ENCODE data around the gene RTTN. TPM values are rescaled to one million over a fixed set of nuclear protein-coding genes. Genes with fewer than 3 reads are reported as not detected.

The RTTN gene
- total RNA-seq, 2 donors from 2014 or later, result 27.6 to 31.4 TPM

GRCh38 chr18:70229639-70230038 is 24.2 kb upstream of the RTTN start:
- H3K27me3 Mint-ChIP-seq (ENCODE audit: low read depth), result peaks cover 22% of the 10 kb centered on the region
- H3K4me1 Mint-ChIP-seq (ENCODE audit: low read depth), result no peaks in the 10 kb centered on the region
- DNase-seq, result no peak
- no peak overlapping the region for H3K4me3 Mint-ChIP-seq
- peaks cover 5 to 6% of the 10 kb centered on the region in 2 donors for H3K36me3 Mint-ChIP-seq (ENCODE audit: insufficient read depth in 2 of 2)
- no peak overlapping the region for H3K27ac Mint-ChIP-seq
- no peak for ATAC-seq (replicated peaks in 1 of 2)
- H3K9me3 Mint-ChIP-seq, result peaks cover 4 to 6% of the 10 kb centered on the region in 2 donors

GRCh38 chr18:70228536-70228935 is 23.0 kb upstream of the RTTN start:
- Mint-ChIP-seq H3K27me3 (ENCODE audit: low read depth) (peaks cover 33% of the 10 kb centered on the region), H3K36me3 (ENCODE audit: insufficient read depth in 2 of 2) (peaks cover 5 to 6% of the 10 kb centered on the region in 2 donors), H3K9me3 (peaks cover 4 to 6% of the 10 kb centered on the region in 2 donors), H3K27ac (no peak overlapping the region), H3K4me1 (ENCODE audit: low read depth) (no peaks in the 10 kb centered on the region), H3K4me3 (no peak overlapping the region)
- ATAC-seq (replicated peaks in 1 of 2), result no peak
- no peak for DNase-seq

- DNase-seq (no peak), ATAC-seq (replicated peaks in 1 of 2) (no peak)
- peaks cover 4 to 6% of the 10 kb centered on the region in 2 donors for H3K9me3 Mint-ChIP-seq
- H3K27ac Mint-ChIP-seq, result no peak overlapping the region
- H3K4me1 Mint-ChIP-seq (ENCODE audit: low read depth), result no peaks in the 10 kb centered on the region
- H3K4me3 Mint-ChIP-seq, result no peak overlapping the region
- peaks cover 35% of the 10 kb centered on the region for H3K27me3 Mint-ChIP-seq (ENCODE audit: low read depth)
- peaks cover 5 to 6% of the 10 kb centered on the region in 2 donors for H3K36me3 Mint-ChIP-seq (ENCODE audit: insufficient read depth in 2 of 2)
Measured at GRCh38 chr18:70227438-70227837, 22.0 kb upstream of the RTTN start.

- Mint-ChIP-seq H3K4me1 (ENCODE audit: low read depth) (no peaks in the 10 kb centered on the region), H3K9me3 (no peaks in the 10 kb centered on the region), H3K36me3 (ENCODE audit: insufficient read depth in 2 of 2) (no peaks in the 10 kb centered on the region), H3K27ac (no peak overlapping the region), H3K27me3 (ENCODE audit: low read depth) (peaks cover 61% of the 10 kb centered on the region), H3K4me3 (no peak overlapping the region)
- DNase-seq (no peak), ATAC-seq (replicated peaks in 1 of 2) (no peak)
Measured at GRCh38 chr18:70221915-70222278, 16.4 kb upstream of the RTTN start.

GRCh38 chr18:70221156-70221914 is 15.8 kb upstream of the RTTN start:
- Mint-ChIP-seq H3K4me3 (no peak overlapping the region), H3K27ac (no peak overlapping the region), H3K4me1 (ENCODE audit: low read depth) (no peaks in the 10 kb centered on the region), H3K27me3 (ENCODE audit: low read depth) (peaks cover 64% of the 10 kb centered on the region), H3K36me3 (ENCODE audit: insufficient read depth in 2 of 2) (no peaks in the 10 kb centered on the region), H3K9me3 (no peaks in the 10 kb centered on the region)
- no peak for DNase-seq
- no peak for ATAC-seq (replicated peaks in 1 of 2)

- no peak for DNase-seq
- no peak overlapping the region for H3K27ac Mint-ChIP-seq
- peaks cover 64% of the 10 kb centered on the region for H3K27me3 Mint-ChIP-seq (ENCODE audit: low read depth)
- H3K4me1 Mint-ChIP-seq (ENCODE audit: low read depth), result no peaks in the 10 kb centered on the region
- no peaks in the 10 kb centered on the region for H3K36me3 Mint-ChIP-seq (ENCODE audit: insufficient read depth in 2 of 2)
- H3K9me3 Mint-ChIP-seq, result no peaks in the 10 kb centered on the region
- H3K4me3 Mint-ChIP-seq, result no peak overlapping the region
- ATAC-seq (replicated peaks in 1 of 2), result no peak
Measured at GRCh38 chr18:70220628-70221027, 15.1 kb upstream of the RTTN start.

- Mint-ChIP-seq H3K27ac (no peak overlapping the region), H3K36me3 (ENCODE audit: insufficient read depth in 2 of 2) (no peaks in the 10 kb centered on the region), H3K9me3 (no peaks in the 10 kb centered on the region), H3K4me1 (ENCODE audit: low read depth) (no peaks in the 10 kb centered on the region), H3K27me3 (ENCODE audit: low read depth) (peaks cover 64% of the 10 kb centered on the region), H3K4me3 (no peak overlapping the region)
- ATAC-seq (replicated peaks in 1 of 2), result no peak
- DNase-seq, result no peak
Measured at GRCh38 chr18:70219688-70220087, 14.2 kb upstream of the RTTN start.

GRCh38 chr18:70216788-70217187 is 11.3 kb upstream of the RTTN start:
- no peaks in the 10 kb centered on the region for H3K4me1 Mint-ChIP-seq (ENCODE audit: low read depth)
- no peaks in the 10 kb centered on the region for H3K9me3 Mint-ChIP-seq
- DNase-seq (no peak), ATAC-seq (replicated peaks in 1 of 2) (no peak)
- H3K36me3 Mint-ChIP-seq (ENCODE audit: insufficient read depth in 2 of 2), result no peaks in the 10 kb centered on the region
- no peak overlapping the region for H3K4me3 Mint-ChIP-seq
- no peak overlapping the region for H3K27ac Mint-ChIP-seq
- H3K27me3 Mint-ChIP-seq (ENCODE audit: low read depth), result peaks cover 53% of the 10 kb centered on the region

GRCh38 chr18:70207181-70207580 is 1.7 kb upstream of the RTTN start:
- Mint-ChIP-seq H3K27ac (no peak overlapping the region), H3K4me3 (peak overlapping the region in 1 of 2 donors; percentile 86)
- no peak for ATAC-seq (replicated peaks in 1 of 2)

GRCh38 chr18:70200286-70200685 is 5.2 kb downstream of the RTTN start:
- Mint-ChIP-seq H3K27ac (no peak overlapping the region), H3K27me3 (ENCODE audit: low read depth) (no peaks in the 10 kb centered on the region), H3K4me3 (no peak overlapping the region), H3K9me3 (no peaks in the 10 kb centered on the region), H3K36me3 (ENCODE audit: insufficient read depth in 2 of 2) (peaks cover 2 to 14% of the 10 kb centered on the region in 2 donors), H3K4me1 (ENCODE audit: low read depth) (peaks cover 34% of the 10 kb centered on the region)
- ATAC-seq (replicated peaks in 1 of 2) (no peak), DNase-seq (no peak)

More at GRCh38 chr18:70207181-70207580, 1.7 kb upstream of the RTTN start:
- no peak for DNase-seq
- H3K27me3 Mint-ChIP-seq (ENCODE audit: low read depth), result peaks cover 15% of the 10 kb centered on the region
- peaks cover 0 to 4% of the 10 kb centered on the region in 2 donors for H3K36me3 Mint-ChIP-seq (ENCODE audit: insufficient read depth in 2 of 2)
- H3K4me1 Mint-ChIP-seq (ENCODE audit: low read depth), result peaks cover 32% of the 10 kb centered on the region
- H3K9me3 Mint-ChIP-seq, result no peaks in the 10 kb centered on the region

GRCh38 chr18:70197844-70198243 is 7.6 kb downstream of the RTTN start:
- Mint-ChIP-seq H3K27ac (peak overlapping the region; percentile 14), H3K4me1 (ENCODE audit: low read depth) (peaks cover 36% of the 10 kb centered on the region), H3K27me3 (ENCODE audit: low read depth) (no peaks in the 10 kb centered on the region), H3K4me3 (peak overlapping the region in 1 of 2 donors; percentile 14), H3K36me3 (ENCODE audit: insufficient read depth in 2 of 2) (peaks cover 9 to 20% of the 10 kb centered on the region in 2 donors), H3K9me3 (no peaks in the 10 kb centered on the region)
- DNase-seq, result no peak
- ATAC-seq (replicated peaks in 1 of 2), result peak; percentile 25 to 38

- H3K27ac Mint-ChIP-seq, result no peak overlapping the region
- ATAC-seq (replicated peaks in 1 of 2), result no peak
- H3K4me1 Mint-ChIP-seq (ENCODE audit: low read depth), result peaks cover 36% of the 10 kb centered on the region
- no peak overlapping the region for H3K4me3 Mint-ChIP-seq
- H3K27me3 Mint-ChIP-seq (ENCODE audit: low read depth), result no peaks in the 10 kb centered on the region
- DNase-seq, result no peak
- peaks cover 9 to 17% of the 10 kb centered on the region in 2 donors for H3K36me3 Mint-ChIP-seq (ENCODE audit: insufficient read depth in 2 of 2)
- H3K9me3 Mint-ChIP-seq, result no peaks in the 10 kb centered on the region
Measured at GRCh38 chr18:70197026-70197425, 8.5 kb downstream of the RTTN start.

- H3K9me3 Mint-ChIP-seq, result no peaks in the 10 kb centered on the region
- H3K4me3 Mint-ChIP-seq, result no peak overlapping the region
- DNase-seq, result peak; percentile 10
- H3K4me1 Mint-ChIP-seq (ENCODE audit: low read depth), result peaks cover 36% of the 10 kb centered on the region
- no peaks in the 10 kb centered on the region for H3K27me3 Mint-ChIP-seq (ENCODE audit: low read depth)
- H3K27ac Mint-ChIP-seq, result peak overlapping the region; percentile 48
- no peak for ATAC-seq (replicated peaks in 1 of 2)
- peaks cover 9 to 14% of the 10 kb centered on the region in 2 donors for H3K36me3 Mint-ChIP-seq (ENCODE audit: insufficient read depth in 2 of 2)
Measured at GRCh38 chr18:70195852-70196434, 9.5 kb downstream of the RTTN start.

Measured in activated T-cell treated with anti-CD3 and anti-CD28 coated beads, Interleukin-2, amount 50 U/mL, for 72 hours (primary cell).